Myocyte (in vitro differentiated cells): ENCODE measurements around the gene KCNG2. TPM values are rescaled to one million over a fixed set of nuclear protein-coding genes. Genes with fewer than 3 reads are reported as not detected.
"Not testable (repeated sequence)": the region's sequence is repeated elsewhere in the genome, so short reads cannot be mapped to it uniquely, and the experiment has no call there.

ENCODE experiments used
- DNase-seq: peaks from one replicate; pipeline ENCODE4 v3.0.0-alpha.2; 2012; ENCODE audit warnings: low read depth
- polyA plus RNA-seq: library from polyadenylated mRNA; unstranded; fragments of >200 nt; gene quantifications from one replicate; pipeline ENCODE4 v1.2.1, GENCODE V29; 2012; ENCODE audit warnings: missing spikeins
- total RNA-seq: library from RNA; depleted of rRNA; stranded (reverse); fragments of >200 nt; gene quantifications from 2 replicates; pipeline ENCODE4 v1.2.3, GENCODE V29; 2014

Gene KCNG2, protein sequence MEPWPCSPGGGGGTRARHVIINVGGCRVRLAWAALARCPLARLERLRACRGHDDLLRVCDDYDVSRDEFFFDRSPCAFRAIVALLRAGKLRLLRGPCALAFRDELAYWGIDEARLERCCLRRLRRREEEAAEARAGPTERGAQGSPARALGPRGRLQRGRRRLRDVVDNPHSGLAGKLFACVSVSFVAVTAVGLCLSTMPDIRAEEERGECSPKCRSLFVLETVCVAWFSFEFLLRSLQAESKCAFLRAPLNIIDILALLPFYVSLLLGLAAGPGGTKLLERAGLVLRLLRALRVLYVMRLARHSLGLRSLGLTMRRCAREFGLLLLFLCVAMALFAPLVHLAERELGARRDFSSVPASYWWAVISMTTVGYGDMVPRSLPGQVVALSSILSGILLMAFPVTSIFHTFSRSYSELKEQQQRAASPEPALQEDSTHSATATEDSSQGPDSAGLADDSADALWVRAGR
- total RNA-seq: 0.08 and 0.42 TPM in 2 replicates
- polyA plus RNA-seq: 0.15 TPM

- DNase-seq: no peak
Observed at GRCh38 chr18:79797518-79798345, at the start of gene KCNG2. KCNG2 (plus strand) TSS chr18:79797938; CDS start chr18:79863668, 65,730 bp downstream.

GRCh38 chr18:79748321-79749180 lies 49.2 kb upstream of the KCNG2 start:
- DNase-seq: no peak

GRCh38 chr18:79749251-79750191 lies 48.2 kb upstream of the KCNG2 start:
- DNase-seq: no peak

- peak; percentile 23 for DNase-seq
Observed at GRCh38 chr18:79750980-79751571, 46.7 kb upstream of the KCNG2 start.

DNA sequence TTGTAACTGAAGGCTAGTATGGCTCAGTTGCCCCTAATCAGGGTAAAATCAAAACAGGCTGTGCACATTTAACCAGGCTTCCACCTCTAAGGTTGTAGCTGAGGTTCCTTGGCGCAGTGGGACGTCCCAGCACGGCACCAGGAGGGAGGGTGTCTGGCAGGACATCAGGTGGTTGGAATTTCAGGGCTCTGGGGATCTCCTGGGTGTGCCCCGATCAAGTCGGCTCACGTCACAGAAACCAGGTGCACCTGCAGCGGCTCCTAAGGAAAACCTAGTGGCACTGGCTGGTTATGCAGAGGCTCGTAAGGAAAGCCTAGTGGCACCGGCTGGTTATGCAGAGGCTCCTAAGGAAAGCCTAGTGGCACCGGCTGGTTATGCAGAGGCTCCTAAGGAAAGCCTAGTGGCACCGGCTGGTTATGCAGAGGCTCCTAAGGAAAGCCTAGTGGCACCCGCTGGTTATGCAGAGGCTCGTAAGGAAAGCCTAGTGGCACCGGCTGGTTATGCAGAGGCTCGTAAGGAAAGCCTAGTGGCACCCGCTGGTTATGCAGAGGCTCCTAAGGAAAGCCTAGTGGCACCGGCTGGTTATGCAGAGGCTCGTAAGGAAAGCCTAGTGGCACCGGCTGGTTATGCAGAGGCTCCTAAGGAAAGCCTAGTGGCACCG lies 45.7 kb upstream of the KCNG2 start:
- not testable (repeated sequence) for DNase-seq

- DNase-seq: not testable (repeated sequence)
Observed at GRCh38 chr18:79752946-79753345, 44.8 kb upstream of the KCNG2 start.

DNA sequence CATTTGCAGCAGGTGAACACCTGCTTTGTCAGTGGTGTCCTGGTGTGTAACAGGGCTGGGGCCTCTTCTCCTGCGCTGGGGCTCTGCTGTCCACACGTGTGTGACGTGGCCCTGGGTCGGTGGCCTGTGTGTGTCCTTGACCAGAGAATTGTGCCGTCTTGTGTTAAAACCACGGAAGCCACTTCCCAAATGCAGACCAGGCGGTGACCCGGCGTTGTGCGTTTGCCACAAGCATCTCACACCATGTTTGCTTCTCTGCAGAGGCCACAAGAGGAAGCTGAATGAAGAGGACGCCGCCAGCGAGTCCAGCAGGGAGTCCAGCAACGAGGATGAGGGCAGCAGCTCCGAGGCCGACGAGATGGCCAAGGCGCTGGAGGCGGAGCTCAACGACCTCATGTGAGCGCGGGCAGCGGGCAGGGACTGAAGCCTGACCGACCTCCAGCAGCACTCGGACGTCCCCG lies 44.3 kb upstream of the KCNG2 start:
- no peak for DNase-seq

DNA sequence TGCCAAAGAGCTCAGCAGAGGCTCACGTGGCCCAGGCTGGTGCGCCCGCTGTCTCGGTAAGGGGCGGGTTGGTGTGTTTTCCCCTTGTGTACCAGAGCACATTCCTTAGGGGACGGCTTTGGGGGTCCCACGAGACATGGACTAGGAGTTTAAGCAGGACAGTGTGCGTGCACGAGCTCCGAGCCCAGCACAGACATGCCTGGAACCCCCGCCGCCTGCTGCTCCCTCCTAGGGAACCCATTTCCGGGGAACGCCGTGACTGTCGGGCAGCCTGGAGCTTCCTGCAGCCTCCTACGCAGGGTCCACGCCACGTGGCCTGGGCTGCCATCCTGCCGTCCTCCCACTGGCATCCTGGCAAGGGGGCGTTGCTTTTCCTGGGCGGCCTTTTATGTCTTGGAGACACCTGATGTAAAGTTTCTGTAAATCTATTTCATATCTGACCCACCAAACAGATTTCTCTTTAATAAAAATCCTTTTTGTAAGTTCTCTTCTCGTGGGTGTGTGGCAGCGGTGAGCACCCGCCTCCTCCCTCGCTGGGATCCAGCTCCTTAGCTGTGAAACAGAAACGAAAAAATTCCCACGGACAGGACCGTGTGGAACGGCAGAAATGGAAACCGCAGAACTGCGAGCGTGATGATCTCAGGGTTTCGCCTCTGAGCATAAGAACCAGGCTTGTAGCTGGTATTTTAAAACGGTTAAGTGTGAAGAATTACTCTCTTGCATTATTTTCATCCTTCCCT lies 43.5 kb upstream of the KCNG2 start:
- DNase-seq: no peak

DNA sequence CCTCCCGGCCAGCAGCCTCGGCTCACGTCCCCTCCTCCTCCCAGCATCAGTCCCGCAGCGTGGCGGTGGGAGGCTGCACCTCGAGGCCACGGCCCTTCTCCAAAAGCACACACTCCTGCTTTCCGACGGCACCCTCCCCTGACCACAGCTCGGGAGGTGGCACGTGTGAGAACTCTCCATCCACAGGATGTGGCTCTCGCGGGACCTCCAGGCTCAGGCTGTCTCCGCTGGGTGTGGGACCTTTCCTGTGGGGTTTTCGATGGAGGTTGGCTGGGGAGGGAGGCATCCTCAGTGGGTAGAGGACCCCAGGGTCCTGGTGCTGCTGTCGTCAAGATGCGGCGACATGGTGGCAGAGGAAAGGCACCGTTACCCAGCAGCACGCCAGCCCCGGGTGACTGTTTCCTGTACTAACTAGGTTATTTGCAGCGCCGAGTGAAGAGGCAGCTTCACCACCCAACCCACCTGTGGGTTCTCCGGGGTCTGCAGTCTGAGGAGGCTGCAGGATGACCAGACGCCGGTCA lies 42.8 kb upstream of the KCNG2 start:
- no peak for DNase-seq

DNA sequence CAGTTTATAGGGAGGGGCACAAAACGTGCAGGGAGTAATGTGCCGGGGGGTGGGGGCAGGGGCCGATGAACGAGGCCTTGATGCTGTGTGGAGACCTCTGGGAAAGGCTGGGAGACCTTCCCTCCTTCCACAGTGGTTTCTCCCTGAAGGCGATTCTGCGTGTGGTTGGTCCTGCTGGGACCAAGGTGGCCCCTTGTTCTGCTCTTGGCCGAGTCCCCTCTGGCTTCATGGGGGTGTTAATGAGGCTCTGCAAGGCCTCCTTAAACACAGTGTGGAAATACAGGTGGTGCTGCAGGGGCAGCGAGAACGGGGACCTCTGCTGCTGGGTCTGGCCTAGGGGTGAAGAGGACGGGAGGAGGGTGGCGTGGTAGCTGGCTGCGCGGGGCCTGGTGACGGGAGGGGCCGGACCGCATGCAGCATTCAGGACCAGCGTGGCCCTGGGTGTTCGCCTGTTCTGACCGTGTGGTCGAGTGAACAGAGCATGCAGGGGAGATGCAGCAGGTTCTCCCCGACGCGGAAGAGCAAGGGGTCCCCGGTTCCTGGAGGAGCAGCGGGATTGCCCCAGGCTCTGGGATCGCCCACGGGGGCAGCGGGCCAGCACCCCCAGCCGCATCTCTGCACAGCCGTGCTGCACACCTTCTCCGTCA lies 42.1 kb upstream of the KCNG2 start:
- DNase-seq: no peak

DNA sequence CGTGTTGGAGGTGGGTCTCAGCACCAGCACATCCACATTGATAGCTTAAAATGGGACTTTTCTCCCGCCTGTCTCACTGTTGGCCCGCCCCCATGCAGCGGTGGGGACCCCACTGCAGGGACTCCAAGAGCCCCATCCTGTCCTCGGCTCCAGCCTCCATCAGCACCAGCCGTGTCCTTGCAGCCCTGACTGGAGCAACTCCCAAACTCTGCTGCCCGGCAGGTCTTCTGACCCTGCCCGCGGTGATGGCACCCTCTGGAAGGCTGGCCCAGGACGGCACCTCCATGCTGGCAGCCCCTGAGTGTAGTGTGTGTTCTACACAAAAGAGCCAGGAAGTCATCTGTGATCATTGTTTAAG lies 41.6 kb upstream of the KCNG2 start:
- no peak for DNase-seq

DNA sequence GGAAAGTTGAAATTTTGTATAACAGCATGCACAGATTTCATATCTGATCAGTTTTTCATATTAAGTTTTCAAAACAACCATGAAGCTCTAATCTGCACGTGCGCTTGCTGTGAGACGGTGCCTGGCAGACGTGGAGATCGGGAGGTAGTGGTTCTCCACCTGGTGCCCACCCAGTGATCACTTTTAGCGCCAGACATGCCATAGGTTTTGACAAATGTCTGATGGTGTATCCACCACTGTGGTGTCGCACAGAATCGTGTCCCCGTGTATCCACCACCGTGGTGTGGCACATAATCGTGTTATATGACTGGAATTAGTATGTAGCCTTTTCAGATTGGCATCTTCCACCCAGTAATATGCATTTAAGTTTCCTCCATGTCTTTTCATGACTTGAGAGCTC lies 40.9 kb upstream of the KCNG2 start:
- no peak for DNase-seq

GRCh38 chr18:79760348-79760747 lies 37.4 kb upstream of the KCNG2 start:
- DNase-seq: no peak

- DNase-seq: peak; percentile 65
Observed at GRCh38 chr18:79760881-79761280, 36.9 kb upstream of the KCNG2 start.

GRCh38 chr18:79763407-79763806 lies 34.3 kb upstream of the KCNG2 start:
- no peak for DNase-seq

DNA sequence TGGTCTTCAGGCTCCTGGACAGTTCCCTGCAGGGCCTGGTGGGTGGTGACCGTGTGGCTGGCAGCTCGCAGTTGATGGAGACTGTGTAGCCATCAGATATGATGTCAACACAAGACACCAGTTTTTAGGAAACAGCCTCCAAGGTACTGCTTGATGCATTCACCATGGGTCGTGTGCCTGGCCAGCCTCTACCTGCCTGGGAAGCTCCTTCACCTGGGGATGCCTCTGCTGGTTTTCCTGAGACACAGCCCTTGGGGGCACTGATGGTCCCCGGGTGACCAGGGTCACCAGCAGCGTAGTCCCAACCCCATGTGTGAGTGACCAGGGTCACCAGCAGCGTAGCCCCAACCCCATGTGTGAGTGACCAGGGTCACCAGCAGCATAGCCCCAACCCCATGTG lies 33.6 kb upstream of the KCNG2 start:
- no peak for DNase-seq

- DNase-seq: peak; percentile 34
Observed at GRCh38 chr18:79765491-79766245, 32.1 kb upstream of the KCNG2 start.
